CD4-positive, alpha-beta T cell treated with Interferon alpha-2 for 1 hour (primary cell): ENCODE results near the gene HAO2.
A peak's percentile ranks its signal among the peaks of the same experiment; 100 is the strongest.
"Not testable (repeated sequence)": the region's sequence is repeated elsewhere in the genome, so short reads cannot be mapped to it uniquely, and the experiment has no call there.

Source experiments
- DNase-seq, 2 donors: peaks; one replicate each; pipeline ENCODE4 v3.0.0-alpha.2; 2020 to 2022

Gene HAO2

DNA sequence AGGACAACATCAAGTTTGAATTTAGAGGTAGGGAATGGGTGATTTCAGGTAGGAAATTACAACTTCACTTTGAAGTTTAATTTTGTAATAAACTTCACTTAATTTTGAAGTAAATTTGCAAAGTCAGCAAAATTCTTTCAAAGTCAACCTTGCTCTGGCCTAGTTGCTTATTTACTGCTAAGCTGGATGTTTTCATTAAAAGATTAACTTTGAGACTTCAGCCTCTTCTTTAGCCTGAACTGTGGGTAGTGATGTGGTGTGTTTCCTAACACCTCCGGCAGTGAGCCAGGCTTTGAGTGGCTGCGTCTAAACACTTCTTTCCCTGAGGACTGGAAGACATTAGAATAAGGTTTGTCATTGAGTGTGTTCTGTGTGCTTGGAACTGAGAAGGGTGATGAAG, at the start of gene HAO2:
HAO2 (plus strand) TSS at position 232 of the 400 bp plus-strand sequence. CDS start 12,301 bp downstream, outside the sequence.
- no peak for DNase-seq

DNA sequence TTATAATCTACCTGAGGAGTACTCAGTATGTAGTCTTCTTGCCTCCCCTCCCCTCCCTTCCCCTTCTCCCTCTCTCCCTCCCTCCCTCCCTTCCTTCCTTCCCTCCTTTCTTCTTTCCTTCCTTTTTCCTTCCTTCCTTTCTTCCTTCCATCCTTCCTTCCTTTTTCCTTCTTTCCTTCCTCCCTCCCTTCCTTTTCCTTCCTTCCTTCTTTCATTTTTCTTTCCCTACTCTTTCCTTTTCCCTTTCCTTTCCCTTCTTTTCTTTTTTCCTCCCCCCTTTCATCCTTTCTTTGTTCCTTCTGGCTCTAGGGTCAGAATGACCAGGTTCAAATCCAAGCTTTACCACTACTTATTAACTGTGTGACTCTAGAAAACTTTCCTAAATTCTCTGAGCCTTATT, 48.5 kb upstream of the HAO2 start:
- no peak for DNase-seq

DNA sequence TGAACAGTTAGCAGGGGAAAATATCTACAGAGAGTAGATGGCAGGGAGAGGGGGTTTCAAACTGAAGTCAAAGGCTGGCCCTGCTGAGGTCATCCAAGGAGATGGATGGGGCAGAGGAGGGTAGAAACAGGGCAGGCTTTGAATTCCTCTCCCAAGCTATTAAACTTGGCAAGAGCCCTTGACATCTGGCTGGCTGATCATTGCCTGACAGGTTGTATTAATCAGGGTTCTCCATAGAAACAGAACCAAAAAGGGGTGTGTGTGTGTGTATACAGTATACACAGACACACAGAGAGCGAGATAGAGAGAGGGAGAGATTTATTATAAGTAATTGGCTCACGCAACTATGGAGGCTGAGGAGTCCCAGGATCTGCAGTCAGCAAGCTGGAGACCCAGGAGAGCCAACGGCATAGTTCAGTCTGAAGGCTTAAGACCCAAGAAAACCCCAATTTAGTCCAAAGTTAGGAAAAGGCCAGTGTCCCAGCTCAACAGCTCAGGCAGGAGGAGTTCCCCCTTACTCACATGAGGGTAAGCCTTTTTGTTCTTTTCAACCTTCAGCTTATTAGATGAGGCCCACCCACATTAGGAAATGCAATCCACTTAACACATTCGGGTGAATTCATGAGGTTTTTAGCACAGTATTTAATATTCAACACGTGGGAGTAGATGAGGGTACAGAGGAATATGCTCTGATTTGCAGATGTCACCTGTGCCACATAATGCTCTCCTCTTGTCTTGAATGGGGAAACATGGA, 46.7 kb upstream of the HAO2 start:
- no peak for DNase-seq

DNA sequence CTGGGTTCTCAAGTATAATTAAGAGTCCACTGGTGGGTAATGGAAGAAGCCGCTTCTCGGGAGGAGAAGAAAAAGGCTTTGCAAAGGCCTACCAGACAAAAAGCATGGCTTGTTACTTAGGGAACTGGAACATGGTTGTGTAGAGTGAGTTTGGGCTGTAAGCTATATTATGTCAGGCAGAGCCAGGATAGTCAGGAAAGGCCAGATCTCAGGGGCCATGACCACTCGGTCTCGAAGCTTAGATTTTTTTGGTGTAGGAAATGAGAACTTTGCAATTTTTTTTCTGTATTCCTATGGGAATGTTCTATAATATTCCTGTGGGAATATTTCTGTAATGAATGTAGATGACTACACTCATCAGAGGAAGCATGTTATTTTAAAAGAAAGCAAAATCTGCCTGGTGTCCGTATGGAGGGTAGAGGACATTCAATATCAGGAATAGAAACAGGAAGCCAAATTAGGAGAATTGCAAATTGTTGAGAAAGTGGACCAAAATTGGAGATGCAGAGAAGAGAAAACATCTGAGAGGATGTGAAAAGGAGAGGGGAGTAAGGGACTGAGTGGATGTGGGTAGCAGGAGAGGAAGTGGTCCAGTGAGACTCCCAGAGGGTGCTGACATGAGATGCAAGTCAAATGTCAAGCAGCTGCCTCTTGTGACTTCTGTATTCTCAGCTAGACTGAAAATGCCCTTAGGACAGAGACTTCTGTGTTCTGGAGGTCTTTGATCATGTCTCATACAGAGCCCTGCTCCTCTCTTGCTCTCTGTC, 45.2 kb upstream of the HAO2 start:
- no peak for DNase-seq

GRCh38 chr1:119324198-119324597, 44.4 kb upstream of the HAO2 start:
- no peak for DNase-seq

GRCh38 chr1:119326251-119326650, 42.3 kb upstream of the HAO2 start:
- DNase-seq = no peak

- DNase-seq = no peak
Measured at GRCh38 chr1:119327094-119327449, 41.5 kb upstream of the HAO2 start.

DNA sequence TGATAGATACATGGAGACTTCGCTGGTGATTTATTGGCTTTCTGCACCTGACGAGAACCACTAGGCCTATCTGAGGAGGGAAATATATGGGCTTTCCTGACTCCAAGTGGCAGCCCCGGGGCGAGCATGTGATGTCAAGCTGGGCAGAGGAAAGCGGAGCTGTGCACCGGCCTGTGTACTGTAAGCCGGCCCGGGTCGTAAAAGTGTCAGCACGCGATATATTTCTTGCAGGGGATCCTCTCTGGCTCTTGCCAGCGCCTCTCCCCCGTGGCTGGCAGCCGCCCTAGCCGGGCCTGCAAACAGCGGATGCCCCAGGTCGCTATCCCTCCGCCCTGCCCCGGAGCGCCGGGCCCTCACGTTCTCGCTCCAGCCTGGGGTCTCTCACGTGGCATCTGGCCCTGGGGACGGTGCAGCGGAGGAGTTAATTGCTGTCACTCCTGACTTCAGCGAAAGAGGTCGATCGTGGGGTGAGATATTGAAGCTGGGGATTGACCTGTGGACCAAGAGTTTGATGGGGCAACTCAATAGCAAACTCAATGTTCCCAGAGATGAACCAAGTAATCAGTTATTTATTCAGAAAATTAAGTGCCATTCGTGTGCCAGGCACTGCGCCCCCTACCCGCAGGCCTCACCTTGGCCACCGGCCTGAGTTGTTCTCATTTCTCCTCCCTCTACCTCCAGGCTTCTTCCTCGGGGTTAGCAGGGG, 41.0 kb upstream of the HAO2 start:
- DNase-seq = peak in 1 of 2 donors; percentile 18

DNA sequence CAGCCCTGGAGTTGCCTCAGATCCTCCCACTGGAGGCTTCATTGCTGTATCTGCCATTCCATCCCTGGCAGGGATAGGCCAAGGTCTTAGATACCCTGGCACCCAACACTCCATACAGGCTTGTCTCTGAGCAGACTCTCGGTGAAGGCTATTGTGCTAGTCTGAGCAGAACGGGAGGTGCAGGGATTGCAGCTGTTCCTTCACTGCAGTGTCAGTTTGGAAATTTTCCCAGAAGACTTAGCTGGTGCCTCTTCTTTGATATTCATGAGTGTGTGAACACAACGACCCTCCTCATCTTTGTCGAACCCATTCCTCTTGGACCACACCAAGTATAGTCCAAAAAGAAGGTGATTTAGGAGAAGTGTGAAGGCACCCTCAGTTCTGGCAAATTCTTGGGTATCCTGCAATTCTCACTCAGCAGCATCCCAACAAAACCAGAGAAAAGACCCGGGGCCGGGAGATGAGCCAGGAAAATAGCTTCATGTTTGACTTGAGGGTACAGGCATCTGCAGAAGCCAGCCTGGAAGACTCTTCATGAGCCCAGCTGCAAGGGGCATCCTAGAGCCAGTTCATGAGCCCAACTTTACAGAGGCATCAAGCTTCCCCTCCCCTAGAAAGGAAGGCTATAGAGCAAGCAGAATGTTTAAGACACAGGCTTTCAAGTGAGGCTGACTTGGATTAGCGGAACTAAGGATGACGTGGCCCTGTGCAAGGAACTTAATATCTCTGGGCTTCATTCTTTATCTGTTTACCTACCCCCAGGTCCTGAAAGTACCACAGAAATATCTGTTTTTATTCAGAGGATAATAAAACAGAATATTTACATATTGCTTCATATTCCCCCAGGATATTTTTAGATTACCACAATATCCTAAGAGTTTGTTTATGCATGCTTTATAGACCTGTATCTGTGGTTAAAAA, 38.8 kb upstream of the HAO2 start:
- no peak for DNase-seq

DNA sequence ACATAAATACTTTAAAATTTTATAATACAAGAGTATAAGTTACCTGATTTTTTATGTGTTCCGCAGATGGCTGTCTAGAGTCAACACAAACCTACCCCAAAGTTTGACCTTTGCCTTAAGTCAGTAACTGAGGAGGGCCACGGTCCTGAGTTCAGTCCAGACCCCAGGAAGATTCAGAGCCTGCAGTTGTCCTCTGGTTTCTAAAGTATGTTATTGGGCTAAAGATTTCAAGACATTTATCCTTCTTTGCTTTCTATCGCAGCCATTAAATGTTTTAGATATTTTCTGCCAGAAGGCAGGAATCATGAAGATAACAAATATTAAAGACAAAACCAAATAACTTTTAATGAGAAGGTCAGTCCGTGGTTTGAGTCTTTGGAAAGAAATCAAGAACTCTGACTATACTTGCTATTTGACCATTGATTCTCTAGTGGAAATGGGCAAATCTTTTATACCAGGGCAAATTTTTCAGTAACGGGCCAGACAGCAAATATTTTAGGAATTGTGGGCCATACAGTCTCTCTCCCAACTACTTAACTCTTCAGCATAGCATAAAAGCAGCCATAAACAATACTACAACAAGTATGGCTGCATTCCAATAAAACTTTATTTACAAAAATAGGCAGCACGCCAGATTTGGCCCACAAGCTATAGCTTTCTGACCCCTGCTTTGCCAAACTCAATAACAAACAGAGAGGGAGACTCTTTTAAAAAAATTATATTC, 38.0 kb upstream of the HAO2 start:
- no peak for DNase-seq

DNA sequence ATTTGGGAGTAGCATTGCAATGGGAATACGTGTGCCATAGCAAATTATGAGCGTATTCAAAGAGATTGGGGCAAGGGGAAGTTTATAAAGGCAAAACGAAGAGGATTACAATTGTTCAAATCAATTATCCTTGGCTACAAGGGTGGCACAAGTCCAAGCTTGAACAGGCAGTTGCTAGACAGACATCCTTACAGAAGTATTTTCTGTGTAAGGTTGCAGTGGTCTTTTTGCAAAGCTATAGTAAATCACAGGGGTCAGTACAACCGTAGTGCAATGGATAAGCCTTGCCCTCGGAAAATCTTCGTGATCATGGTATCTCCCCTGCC, 37.4 kb upstream of the HAO2 start:
- DNase-seq = no peak

GRCh38 chr1:119331915-119332314, 36.7 kb upstream of the HAO2 start:
- no peak for DNase-seq

DNA sequence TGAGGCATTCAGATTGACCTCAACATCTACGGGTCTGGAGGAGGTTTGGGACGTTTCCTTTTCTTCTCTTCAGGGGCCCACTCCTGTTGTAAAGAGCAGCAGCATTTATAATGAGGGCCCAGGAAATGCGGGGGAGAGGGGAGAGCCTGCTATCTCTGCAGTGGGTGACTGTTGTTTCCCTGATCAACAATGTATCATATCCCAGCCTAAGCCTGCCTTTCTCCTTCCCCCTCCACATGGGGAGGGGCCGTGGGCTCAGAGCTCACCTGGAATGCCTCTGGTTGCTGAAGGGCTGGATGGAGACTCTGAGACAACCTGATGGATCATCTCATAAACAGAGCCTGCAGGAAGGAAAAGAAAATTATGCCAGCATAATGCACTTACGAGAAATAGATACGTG, 36.0 kb upstream of the HAO2 start:
- DNase-seq = no peak

- DNase-seq = no peak
Measured at GRCh38 chr1:119333163-119333896, 35.3 kb upstream of the HAO2 start.

DNA sequence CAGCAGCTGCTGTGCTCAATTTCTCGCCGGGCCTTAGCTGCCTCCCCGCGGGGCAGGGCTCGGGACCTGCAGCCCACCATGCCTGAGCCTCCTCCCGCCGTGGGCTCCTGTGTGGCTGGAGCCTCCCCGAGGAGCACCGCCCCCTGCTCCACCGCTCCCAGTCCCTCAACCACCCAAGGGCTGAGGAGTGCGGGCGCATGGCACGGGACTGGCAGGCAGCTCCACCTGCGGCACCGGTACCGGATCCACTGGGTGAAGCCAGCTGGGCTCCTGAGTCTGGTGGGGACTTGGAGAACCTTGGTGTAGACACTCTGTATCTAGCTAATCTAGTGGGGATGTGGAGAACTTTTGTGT, 34.7 kb upstream of the HAO2 start:
- not testable (repeated sequence) for DNase-seq

DNA sequence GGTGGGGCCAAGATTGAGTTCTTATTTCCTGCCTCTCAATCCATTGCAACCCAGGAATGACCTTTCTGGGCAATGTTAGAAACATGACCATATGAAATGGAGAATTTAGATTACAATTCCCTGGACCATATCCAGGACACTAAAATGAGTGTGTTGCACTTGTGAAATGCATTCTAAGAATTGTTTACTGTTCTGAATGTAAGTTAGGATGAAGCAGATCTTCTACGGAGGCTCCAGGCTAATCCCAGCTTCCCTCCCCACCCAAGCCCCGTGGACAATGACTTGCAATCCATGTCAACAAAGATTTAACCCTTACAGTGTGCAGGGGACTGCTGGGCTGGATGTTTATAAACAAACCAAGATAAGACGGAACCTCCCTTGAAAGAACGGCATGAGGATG, 31.7 kb upstream of the HAO2 start:
- no peak for DNase-seq

DNA sequence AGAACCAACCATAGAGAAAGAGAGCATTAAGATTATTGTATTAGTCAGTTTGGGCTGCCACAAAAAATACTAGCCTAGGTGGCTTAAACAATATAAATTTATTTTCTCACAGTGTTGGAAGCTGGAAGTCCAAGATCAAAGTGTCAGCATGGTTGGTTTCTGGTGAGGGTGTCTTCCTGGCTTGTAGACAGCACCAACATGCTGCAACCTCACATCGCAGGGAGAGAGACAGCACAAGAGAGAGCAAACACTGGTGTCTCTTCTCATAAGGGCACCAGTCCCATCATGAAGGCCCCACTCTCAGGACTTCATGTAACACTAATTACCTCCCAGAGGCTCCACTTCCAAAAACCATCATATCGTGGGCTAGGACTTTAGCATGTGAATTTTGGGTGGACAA, 30.6 kb upstream of the HAO2 start:
- DNase-seq = no peak

GRCh38 chr1:119338757-119339156, 29.8 kb upstream of the HAO2 start:
- DNase-seq = no peak

DNA sequence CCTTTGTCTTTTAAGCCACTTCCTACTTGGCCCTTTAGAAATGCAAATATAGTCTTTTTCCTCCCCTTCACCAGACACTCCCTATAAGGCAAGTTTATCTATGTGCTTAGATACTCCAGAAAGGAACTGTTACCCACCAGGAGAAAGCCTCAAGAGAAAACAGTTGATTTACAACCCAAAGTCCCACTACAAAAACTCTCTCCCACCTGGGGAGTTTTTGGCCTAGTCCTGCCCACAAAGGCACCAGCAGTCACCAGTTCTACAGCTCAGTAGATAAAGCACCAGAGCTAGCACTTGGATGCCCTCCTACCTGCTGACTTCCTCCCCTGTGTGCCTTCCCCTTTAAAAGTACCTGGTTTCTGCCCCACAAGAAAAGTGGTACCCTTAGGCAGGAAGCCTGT, 27.7 kb upstream of the HAO2 start:
- no peak for DNase-seq

DNA sequence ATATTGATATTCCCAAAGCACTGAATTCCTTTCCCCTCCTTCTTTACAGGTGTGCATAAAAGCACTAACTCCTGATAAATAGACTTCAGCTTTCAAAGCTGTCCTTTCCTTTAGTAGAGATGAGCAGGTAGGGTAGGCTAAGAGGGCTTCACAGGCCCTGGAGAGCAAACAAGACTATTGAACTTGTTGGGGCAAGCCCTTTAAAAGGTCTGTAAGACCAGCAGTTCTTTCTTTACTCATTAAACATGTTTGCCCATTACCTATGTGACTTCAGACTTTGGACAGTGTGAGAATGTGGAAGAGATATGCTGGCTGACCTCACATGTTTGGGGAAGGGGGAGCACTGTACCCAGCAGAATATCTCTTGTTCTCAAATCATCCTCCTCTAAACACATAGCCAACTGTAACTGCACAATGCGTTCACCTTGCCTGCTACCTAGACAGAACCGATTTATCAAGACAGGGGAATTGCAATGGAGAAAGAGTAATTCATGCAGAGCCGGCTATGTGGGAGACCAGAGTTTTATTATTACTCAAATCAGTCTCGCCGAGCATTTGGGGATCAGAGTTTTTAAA, 27.1 kb upstream of the HAO2 start:
- DNase-seq = no peak

DNA sequence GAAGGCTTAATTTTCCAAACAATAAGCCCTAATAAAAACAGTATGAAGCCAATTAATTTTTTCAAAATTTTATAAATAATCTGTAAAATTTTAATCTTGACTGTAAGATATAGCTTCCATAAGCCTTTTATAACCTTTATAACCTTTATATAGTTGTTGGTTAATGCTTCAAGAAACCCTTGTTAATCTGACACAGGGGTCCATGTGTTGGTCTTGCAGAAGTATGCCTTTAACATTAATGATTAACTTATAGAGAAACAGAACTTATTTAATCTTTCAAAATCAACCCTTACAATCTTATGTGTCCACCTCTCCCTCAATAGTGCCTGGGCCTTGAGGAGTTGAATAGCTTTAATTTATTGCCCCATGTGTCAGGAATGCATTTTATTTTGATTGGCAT, 23.2 kb upstream of the HAO2 start:
- no peak for DNase-seq
